ENCODE data around the gene BANF1. TPM values are rescaled to one million over a fixed set of nuclear protein-coding genes. Genes with fewer than 3 reads are reported as not detected.

BANF1 gene
- total and polyA plus RNA-seq, 9 of the 15 experiments (the other 6 are each of a cell fraction or from before 2014, with no cell fraction given): 108 to 651 (median 263) TPM

- peak; percentile 29; the same call in 1 of the 2 replicates for TF ChIP-seq REST (IDR thresholded peaks at IDR 0.05; ENCODE audit: borderline replicate concordance)
- no peak; the same call in 1 of the 2 replicates for TF ChIP-seq REST (CRISPR knock-in tag; IDR thresholded peaks at IDR 0.05; ENCODE audit: low read depth)
- 0 out of 2 replicates have a peak, but pooled peaks have one; percentile 18 for TF ChIP-seq EGR1 (conservative IDR thresholded peaks at IDR 0.05)
- 0 out of 2 replicates have a peak, but pooled peaks have one; percentile 39 for TF ChIP-seq ZC3H11A (IDR thresholded peaks at IDR 0.05; ENCODE audit: low read depth, low read length)
- no peak for TF ChIP-seq PREB (CRISPR knock-in tag; IDR thresholded peaks at IDR 0.05)
- TF ChIP-seq ZNF431 (CRISPR knock-in tag; IDR thresholded peaks at IDR 0.05): peak; percentile 25; the same call in 1 of the 2 replicates
- no peak for TF ChIP-seq CHD4 (IDR thresholded peaks at IDR 0.05; ENCODE audit: insufficient read depth, insufficient replicate concordance, low read depth, low read length, poor library complexity, severe bottlenecking)
- peak; percentile 92 for TF ChIP-seq TFAP4 (CRISPR knock-in tag; IDR thresholded peaks at IDR 0.05; ENCODE audit: borderline replicate concordance)
- no peak for TF ChIP-seq TAL1 (IDR thresholded peaks at IDR 0.05)
- peak; percentile 61; the same call in 1 of the 2 replicates for TF ChIP-seq HLTF (IDR thresholded peaks at IDR 0.05)
- TF ChIP-seq CREM (IDR thresholded peaks at IDR 0.05; ENCODE audit: low read depth): peak; percentile 87
- TF ChIP-seq CTBP1 (IDR thresholded peaks at IDR 0.05; ENCODE audit: borderline replicate concordance): peak; percentile 43; the same call in 1 of the 2 replicates
- TF ChIP-seq KLF16 (IDR thresholded peaks at IDR 0.05): no peak
- peak; percentile 89 for TF ChIP-seq TBP (optimal IDR thresholded peaks at IDR 0.05; ENCODE audit: low read depth, low read length)
- no peak for TF ChIP-seq RBM39 (optimal IDR thresholded peaks at IDR 0.05; ENCODE audit: low read depth, low read length)
- TF ChIP-seq BCL6 (CRISPR knock-in tag; IDR thresholded peaks at IDR 0.05): no peak
- TF ChIP-seq ETV1 (tag; conservative IDR thresholded peaks at IDR 0.05; ENCODE audit: low read depth): 0 out of 2 replicates have a peak, but pooled peaks have one; percentile 37
- TF ChIP-seq ELF1 (tag; IDR thresholded peaks at IDR 0.05): peak; percentile 99
- no peak for TF ChIP-seq TCF3 (CRISPR knock-in tag; IDR thresholded peaks at IDR 0.05)
Observed at GRCh38 chr11:65961267-65962140, 40.8 kb upstream of the BANF1 start, which contains the start of gene SART1 (continued).
